ENCODE measurements around the gene MSH2.
A peak's percentile ranks its signal among the peaks of the same experiment; 100 is the strongest.
"Not testable (repeated sequence)": the region's sequence is repeated elsewhere in the genome, so short reads cannot be mapped to it uniquely, and the experiment has no call there.

The MSH2 gene

DNA sequence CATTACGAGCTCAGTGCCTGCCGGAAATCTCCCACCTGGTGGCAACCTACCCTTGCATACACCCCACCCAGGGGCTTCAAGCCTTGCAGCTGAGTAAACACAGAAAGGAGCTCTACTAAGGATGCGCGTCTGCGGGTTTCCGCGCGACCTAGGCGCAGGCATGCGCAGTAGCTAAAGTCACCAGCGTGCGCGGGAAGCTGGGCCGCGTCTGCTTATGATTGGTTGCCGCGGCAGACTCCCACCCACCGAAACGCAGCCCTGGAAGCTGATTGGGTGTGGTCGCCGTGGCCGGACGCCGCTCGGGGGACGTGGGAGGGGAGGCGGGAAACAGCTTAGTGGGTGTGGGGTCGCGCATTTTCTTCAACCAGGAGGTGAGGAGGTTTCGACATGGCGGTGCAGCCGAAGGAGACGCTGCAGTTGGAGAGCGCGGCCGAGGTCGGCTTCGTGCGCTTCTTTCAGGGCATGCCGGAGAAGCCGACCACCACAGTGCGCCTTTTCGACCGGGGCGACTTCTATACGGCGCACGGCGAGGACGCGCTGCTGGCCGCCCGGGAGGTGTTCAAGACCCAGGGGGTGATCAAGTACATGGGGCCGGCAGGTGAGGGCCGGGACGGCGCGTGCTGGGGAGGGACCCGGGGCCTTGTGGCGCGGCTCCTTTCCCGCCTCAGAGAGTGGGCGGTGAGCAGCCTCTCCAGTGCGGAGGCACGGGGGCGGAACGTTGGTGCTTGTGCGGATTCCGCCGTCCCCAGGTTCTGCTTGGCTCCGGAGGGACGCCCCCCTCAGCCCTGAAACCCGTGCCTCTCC is at the start of gene MSH2:
Gene MSH2, plus strand, starts transcription at position 352 of the 804 bp plus-strand sequence. Its CDS starts 36 bp downstream, at position 388.
- DNase-seq (ENCODE audit: low spot score), result peak; percentile 99

DNA sequence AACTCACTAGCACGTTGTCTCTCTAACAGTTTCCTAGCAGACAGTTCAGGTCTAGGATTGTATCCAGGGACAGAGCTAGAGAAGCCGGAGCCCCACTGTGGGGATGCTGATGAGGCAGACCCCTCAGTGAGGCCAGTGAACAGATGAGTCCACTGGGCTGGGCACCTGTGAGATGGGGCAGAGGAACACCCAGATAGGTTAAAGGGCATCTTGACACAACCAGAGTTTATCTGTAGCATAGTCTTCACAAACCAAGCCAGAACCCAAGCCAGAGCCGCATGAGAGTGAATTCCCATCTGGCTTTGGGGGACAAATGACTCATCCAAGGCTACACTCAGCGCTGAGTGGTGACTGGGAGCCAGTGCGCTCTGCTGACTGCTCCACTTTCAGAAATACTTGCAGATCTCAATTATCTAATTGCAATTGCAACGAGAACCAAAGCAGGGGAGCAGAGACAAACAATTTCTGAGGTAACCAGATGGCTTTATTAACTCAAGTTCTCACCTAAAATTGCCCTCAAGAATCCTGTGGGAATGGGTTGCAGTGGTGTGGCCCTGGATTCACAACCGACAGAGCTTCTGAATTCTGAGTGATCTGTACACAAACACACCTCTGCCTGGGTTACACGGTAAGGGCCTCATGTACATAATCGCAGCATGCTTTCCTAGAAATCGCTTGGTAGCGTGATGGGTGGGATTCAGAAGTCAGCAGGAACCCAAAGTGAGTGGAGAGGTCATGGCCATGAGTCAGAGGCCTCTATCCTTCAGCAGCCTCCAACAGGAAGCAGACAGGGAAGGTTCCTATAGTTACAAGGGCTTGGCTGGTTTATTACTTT is 48.7 kb upstream of the MSH2 start:
- no peak for DNase-seq (ENCODE audit: low spot score)

DNA sequence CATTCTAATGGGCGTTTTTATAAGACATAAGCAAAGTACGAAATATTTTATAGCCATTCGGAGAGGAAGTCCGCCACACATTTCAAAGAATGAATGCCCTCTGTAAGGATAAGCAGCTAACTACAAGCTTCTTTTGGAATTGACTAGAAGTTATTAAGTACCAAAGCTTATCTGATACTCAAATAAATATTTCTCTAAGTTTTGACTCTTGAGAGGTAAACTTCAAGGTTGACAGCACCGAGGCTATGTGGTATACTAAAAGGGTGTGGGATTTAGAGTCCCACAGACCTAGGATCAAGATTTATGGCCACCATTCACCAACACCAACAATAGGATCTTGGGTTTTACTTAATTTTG is 48.1 kb upstream of the MSH2 start:
- no peak for DNase-seq (ENCODE audit: low spot score)

DNA sequence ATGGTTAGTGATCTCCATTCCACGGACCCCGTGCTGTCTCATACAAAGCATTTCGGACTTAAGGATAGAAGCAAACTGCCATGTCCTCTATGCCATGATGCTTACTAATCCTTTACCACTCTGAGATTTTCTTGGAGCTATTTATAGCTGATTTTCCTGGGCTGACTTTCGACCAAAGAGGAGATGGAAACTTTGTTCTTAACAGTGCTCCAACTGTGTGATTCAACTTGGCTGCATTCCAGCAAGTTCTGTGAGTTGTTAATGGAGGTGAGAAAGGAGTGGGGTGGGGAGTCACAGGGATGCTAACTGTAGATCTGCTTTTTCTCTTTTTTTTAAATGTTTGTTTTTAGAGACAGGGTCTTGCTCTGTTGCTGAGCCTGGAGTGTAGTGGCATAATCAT is 45.5 kb upstream of the MSH2 start:
- no peak for DNase-seq (ENCODE audit: low spot score)

DNA sequence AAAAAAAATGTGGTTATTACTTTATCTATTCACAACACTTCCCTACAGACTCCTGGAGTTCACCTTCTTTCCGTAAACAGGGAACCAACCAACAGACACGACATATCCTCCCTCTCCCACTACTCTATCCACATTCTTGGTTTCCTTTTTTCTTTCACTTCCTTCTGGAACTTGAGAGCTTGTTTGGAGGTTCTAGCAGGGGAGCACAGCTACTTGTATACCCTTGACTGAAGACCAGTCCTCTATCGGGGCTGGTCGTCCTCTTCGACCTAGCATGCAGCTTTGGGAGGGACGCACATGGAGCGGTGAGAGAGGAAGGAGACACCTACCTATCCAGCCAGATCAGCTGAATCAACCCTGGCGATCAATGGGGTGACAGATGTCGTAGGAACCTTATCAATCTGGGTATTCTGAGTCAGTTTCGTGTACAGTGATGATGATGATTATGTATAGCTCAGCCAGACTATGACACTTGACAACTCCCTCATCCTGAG is 43.5 kb upstream of the MSH2 start:
- no peak for DNase-seq (ENCODE audit: low spot score)

DNA sequence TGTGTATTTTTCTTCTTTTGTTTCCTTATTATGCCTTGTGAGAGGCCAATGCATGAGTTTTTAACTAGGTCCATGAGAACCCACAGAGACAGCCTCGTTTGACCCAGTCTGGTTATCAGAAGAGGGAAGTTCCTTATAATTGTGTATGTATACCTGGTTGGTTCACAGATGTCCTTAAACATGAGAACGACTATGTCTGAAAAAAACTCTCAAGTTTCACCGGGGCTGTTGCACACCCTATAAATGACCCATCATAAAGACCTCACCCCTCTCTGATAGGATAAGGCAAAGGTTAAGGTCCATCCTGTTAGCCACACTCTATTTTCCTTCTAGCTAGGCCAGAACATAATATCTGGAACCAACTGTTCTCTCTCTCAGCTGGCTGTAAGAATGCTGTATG is 42.7 kb upstream of the MSH2 start:
- DNase-seq (ENCODE audit: low spot score), result no peak

DNA sequence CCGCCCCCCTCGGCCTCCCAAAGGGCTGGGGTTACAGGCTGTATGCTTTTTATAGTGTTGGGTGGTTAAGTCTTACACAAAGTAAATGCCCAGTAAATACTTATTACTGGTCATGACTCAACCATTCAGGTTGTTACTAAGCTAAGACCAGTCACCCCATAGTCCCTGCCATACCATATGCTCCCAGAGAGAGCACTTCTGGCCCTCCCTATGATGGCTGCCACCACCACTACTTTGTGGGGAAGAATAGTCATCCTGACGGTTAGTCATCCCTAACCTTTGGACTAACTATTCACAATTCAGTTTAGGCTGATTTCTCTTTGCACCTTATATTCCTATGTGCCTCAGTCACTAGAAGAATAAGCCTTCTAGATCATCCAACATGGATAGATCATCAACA is 42.0 kb upstream of the MSH2 start:
- peak; percentile 59 for DNase-seq (ENCODE audit: low spot score)

DNA sequence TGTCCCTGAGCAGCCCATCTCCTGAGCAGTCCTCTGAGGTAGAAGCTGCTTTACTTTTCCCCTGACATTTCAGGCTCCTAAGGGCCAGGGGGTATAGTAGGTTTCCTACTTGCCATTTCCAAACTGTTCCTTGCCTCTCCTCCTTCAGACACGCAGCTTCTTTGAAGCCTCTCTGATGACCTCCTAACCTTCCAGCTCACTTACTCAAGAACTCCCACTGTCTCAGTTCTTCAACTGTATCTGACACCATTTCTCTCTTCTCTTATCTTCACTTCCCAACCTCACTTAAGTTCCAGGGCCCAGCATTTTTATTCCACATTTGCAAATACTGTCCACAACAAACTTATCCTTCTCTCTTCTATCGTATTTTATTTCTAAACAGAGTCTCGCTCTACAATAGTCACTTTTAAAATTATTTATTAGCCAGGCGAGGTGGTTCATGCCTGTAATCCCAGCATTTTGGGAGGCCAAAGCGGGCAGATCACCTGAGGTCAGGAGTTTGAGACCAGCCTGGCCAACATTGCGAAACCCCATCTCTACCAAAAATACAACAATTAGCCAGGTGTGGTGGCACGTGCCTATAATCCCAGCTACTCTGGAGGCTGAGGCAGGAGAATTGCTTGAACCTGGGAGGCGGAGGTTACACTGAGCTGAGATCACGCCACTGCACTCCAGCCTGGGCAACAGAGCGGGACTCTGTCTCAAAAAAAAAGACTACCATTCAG is 41.3 kb upstream of the MSH2 start:
- DNase-seq (ENCODE audit: low spot score), result not testable (repeated sequence)

DNA sequence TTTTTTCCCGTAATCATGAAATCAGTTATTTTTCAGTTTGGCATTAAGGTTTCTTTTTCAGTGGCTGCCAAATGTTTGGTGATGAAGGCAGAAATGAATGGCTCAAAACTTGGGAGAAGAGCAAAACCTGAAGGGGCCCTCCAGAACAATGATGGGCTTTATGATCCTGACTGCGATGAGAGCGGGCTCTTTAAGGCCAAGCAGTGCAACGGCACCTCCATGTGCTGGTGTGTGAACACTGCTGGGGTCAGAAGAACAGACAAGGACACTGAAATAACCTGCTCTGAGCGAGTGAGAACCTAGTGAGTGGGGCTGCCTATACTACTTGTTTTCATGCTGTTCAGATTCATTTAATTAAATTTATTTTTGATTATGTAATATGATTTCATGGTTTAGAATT is 29.2 kb upstream of the MSH2 start:
- no peak for DNase-seq (ENCODE audit: low spot score)

DNA sequence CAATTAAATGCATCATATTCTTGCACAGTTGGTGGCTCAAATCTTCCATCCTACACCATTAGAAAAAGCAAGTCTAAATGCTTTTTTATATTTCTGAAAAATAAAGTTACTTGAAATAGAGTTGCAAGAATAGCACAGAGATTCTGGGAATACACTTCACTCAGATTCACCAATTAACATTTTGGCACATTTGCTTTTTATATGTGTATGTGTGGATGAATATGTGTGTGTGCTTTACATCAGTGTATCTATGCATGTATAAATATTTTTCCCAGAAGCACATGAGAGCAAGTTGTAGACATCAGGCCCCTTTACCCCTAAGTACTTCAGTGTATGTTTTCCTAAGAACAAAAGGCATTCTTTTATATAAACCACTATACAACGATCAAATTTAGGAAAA is 27.6 kb upstream of the MSH2 start:
- DNase-seq (ENCODE audit: low spot score), result no peak

DNA sequence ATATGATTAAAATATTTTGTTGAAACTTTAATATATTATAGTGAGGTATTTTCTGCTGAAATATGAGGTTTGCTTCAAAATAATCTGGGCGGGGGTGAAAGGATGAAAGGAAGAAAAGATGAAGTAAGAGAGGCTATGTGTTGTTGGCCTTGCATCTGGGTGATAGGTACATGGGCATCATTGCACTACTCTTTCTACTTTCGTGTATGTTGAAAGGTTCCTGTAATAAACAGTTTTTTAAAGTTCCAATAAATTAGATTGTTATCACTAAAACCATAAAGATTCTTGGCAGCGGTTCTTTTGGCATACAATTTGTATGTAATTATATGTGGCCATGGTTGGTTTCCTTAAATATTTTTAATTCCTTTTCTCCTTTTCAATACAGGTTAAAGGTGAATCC is 23.6 kb upstream of the MSH2 start:
- no peak for DNase-seq (ENCODE audit: low spot score)

DNA sequence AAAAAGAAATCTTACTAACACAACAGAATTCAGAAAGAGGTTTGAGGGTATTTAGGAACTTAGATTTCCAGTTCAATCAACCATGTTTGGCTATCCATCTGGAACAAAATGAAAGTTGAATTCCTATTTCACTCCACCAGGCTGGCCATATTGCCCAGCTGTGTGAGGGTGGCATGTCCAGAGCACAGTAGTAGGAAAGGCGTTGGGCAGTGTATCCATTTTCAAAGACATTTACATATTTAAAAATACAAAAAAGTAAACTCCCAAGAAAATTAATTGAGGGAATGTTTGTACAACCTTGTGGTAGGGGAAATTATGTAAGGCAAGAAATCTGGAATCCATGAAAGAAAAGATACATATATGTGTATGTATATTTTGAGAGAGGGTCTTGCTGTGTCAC is 21.5 kb upstream of the MSH2 start:
- no peak for DNase-seq (ENCODE audit: low spot score)

DNA sequence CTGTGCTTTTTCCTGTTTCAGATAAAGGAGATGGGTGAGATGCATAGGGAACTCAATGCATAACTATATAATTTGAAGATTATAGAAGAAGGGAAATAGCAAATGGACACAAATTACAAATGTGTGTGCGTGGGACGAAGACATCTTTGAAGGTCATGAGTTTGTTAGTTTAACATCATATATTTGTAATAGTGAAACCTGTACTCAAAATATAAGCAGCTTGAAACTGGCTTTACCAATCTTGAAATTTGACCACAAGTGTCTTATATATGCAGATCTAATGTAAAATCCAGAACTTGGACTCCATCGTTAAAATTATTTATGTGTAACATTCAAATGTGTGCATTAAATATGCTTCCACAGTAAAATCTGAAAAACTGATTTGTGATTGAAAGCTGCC is 16.4 kb upstream of the MSH2 start:
- no peak for DNase-seq (ENCODE audit: low spot score)

DNA sequence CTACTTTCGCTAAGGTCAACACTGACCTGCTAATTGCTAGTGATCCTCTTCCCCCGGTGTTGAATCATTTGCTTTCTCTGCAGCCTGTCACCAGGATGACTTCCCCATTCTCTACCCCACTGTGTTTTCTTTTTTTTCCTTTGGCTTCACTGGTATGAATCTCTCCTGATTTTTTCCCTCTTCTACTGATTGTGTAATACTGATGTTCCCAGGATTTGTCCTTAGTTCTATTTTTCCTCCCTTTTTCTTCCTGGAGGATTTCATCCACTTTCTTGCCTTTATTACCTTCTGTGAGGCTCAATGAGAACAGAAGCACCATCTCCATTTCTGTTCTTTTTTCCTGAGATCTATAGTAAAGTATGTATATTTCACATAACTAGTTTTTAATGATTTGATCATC is 14.1 kb upstream of the MSH2 start:
- no peak for DNase-seq (ENCODE audit: low spot score)

DNA sequence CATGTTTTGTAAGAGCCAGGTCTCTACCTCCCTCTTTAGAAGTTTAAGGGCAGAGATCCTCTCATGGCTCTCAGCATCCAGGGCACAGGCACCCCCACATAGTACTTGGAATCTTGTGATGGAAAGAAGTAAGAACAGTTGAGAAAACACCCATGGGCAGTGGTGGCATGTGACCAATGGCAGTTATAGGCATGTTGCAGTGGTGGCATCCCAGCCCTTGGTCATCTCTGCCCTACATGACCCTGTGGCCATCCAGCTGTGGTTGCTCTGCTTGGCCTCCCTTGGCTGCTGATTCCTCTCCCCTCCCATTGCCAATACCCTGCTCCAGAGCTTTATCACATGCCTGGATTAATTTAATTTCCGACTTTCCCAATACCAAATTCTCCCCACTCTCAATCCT is 13.3 kb upstream of the MSH2 start:
- no peak for DNase-seq (ENCODE audit: low spot score)

DNA sequence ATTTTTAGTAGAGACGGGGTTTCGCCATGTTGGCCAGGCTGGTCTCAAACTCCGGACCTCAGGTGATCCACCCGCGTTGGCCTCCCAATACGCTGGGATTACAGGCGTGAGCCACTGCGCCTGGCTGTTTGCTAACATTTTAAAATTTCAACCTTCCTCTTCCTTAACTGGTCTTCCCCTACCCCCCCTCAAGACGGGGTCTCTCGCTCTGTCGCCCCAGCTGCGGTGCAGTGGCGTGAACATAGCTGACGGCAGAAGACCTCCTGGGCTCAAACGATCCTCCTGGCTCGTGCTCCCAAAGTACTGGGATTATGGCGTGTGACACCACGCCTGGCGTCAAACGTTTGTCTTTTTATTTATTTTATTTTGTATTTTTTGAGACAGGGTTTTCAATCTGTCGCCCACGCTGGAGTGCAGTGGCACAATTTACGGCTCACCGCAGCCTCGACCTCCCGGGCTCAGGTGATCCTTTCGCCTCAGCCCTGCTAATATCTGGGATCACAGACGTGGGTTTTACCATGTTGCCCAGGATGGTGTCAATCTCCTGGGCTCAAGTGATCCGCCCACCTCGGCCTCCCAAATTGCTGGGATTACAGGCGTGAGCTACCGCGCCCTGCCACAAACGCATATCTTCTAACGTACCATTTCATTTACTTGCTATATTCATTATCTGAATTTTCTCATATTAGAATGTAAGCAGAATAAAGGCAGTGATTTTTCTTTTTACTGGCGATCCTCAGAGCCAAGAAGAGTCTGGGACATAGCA is 984 bp upstream of the MSH2 start:
- no peak for DNase-seq (ENCODE audit: low spot score)

DNA sequence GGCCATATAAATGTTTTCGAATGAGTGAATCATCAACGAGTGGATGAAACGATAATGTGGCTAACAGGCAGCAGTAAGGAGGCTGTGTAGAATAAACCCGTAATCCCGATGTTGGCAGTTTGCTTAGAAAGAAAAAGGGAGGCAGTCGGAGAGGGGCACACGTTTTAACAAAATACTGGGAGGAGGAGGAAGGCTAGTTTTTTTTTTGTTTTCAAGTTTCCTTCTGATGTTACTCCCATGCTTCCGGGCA is 476 bp upstream of the MSH2 start:
- DNase-seq (ENCODE audit: low spot score), result peak; percentile 29

DNA sequence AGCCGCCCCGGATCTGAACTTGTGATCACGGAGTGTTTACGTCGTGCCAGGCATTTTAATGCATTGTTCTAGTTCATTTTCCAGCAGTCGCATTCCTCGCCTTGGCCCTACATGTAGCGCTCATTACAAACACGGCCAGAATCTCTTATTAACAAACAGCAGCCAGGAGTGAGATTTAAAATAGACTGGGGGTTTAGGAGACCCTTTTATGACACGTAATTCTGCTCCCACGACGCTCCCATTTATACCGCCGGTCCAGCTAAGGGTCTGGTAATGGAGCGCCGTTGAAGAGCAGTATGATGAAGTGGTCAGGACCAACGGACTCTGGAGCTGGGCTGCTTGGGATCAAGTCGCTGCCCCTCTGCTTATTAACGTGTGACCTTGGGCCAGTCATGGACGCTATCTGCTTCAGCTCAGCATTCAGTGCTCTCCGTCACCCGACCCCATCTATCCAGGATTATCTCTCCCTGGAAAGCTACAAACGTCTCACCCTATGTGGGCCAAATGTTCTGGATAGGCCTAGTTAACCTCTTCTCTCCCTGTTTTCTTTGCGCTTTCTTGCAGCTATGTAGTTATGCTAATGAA is 745 bp downstream of the MSH2 start:
- DNase-seq (ENCODE audit: low spot score), result peak; percentile 27

DNA sequence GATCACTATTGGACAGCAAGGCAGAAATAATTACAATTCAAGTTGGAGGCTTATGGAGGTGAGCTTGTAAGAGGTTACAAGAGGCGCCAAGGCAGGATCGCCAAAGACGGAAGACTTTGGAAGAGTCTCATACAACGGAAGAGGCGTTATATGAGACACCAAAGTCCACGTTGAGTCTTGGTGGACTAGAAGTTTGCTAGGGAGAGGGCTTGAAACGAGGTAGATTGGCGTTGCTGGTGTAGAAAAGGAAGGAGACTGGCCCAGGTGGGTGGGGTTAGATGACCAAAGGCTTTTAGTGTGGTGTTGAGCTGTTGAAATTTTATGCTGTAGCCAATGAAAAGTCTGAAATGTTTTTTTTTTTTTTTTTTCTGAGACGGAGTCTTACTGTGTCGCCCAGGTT is 1.4 kb downstream of the MSH2 start:
- no peak for DNase-seq (ENCODE audit: low spot score)

DNA sequence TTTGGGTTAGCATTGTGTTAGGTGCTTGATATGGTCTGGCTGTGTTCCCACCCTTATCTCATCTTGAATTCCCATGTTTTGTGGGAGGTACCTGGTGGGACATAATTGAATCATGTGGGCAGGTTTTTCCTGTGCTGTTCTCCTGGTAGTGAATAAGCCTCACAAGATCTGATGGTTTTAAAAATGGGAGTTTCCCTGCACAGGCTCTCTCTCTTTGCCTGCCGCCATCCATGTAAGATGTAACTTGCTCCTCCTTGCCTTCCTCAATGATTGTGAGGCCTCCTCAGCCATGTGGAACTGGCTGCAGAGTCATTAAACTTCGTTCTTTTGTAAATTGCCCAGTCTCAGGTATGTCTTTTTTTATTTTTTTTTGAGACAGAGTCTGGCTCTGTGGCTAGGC is 2.8 kb downstream of the MSH2 start:
- no peak for DNase-seq (ENCODE audit: low spot score)

DNA sequence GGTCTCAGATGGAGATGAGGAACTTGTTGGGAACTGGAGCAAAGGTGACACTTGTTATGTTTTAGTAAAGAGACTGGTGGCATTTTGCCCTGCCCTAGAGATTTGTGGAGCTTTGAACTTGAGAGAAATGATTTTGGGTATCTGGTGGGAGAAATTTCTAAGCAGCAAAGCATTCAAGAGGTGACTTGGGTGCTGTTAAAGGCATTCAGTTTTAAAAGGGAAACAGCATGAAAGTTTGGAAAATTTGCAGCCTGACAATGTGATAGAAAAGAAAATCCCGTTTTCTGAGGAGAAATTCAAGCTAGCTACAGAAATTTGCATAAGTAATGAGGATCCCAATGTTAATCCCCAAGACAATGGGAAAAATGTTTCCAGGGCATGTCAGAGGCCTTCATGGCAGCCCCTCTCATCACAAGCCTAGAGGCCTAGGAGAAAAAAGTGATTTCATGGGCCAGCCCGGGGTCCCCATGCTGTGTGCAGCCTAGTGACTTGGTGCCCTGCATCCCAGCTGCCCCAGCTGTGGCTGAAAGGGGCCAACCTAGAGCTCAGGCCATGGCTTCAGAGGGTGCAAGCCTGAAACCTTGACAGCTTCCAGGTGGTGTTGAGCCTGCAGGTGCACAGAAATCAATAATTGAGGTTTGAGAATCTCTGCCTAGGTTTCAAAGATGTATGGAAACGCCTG is 3.8 kb downstream of the MSH2 start:
- not testable (repeated sequence) for DNase-seq (ENCODE audit: low spot score)

Measured in GM03348 (cell line).